ENCODE results near the gene CCNG2. TPM values are rescaled to one million over a fixed set of nuclear protein-coding genes. Genes with fewer than 3 reads are reported as not detected.

CCNG2 gene
- 3.4 to 6.5 TPM (median 4.2 TPM) in 5 replicates for total RNA-seq (2022; extraction: Qiagen RNA extraction)

GRCh38 chr4:77156912-77157858 is at the start of gene CCNG2:
Gene CCNG2, plus strand, starts transcription at chr4:77157207. Its CDS starts 1,326 bp downstream, at chr4:77158533.

Other genes starting within 250 kb of the CCNG2 start
- gene SEPTIN11, start 207.5 kb upstream of the CCNG2 start, total RNA-seq (2022; extraction: Qiagen RNA extraction), result 30.9 to 48.7 TPM (median 38.4 TPM) in 5 replicates
- 54.7 to 68.7 TPM (median 63.0 TPM) in 5 replicates for gene CCNI, start 81.2 kb upstream of the CCNG2 start, total RNA-seq (2022; extraction: Qiagen RNA extraction)

Measured in A549 treated with AZD2906 at 1 μM for 4 hours (cell line).